ENCODE measurements around the gene MTHFR.
"Not testable (repeated sequence)": the region's sequence is repeated elsewhere in the genome, so short reads cannot be mapped to it uniquely, and the experiment has no call there.

MTHFR gene

DNA sequence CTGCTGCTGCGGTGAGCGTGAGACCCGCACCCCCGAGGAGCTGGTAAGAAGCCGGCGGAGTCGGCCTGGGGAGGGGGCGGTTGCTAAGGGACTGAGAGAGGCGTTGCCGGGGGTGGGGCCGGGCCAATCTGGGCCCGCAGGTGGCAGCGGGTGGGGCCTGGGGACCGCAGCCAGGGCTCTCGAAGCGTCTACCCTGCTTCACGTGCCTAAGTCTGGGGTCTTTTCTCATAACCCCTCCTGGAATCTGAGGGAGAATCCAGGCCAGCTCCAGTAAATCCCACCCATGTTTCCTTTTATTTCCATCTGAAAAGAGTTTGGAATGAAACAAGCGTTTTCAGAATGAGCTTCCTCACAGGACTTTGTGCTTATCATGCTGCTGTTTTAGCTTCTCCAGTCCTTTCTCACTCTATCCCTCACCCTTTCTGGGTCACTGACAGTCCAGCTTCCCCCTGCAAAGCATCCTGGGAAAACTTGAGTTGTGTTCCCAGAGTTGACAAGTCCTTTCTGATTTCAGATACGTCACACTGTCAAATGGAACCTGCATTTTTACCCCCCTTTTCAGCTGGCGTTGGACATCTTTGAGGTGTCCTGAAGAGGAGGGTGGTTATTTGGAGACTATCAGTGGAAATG lies 658 bp upstream of the MTHFR start:
- peak overlapping the region; percentile 92 for H3K27ac Mint-ChIP-seq
- H3K27me3 Mint-ChIP-seq = no peaks in the 10 kb centered on the region
- ATAC-seq = peak; percentile 82
- H3K36me3 Mint-ChIP-seq = peaks cover 57% of the 10 kb centered on the region
- peak overlapping the region; percentile 87 for H3K4me3 Mint-ChIP-seq
- H3K4me1 Mint-ChIP-seq = peaks cover 65% of the 10 kb centered on the region
- H3K9me3 Mint-ChIP-seq = no peaks in the 10 kb centered on the region

DNA sequence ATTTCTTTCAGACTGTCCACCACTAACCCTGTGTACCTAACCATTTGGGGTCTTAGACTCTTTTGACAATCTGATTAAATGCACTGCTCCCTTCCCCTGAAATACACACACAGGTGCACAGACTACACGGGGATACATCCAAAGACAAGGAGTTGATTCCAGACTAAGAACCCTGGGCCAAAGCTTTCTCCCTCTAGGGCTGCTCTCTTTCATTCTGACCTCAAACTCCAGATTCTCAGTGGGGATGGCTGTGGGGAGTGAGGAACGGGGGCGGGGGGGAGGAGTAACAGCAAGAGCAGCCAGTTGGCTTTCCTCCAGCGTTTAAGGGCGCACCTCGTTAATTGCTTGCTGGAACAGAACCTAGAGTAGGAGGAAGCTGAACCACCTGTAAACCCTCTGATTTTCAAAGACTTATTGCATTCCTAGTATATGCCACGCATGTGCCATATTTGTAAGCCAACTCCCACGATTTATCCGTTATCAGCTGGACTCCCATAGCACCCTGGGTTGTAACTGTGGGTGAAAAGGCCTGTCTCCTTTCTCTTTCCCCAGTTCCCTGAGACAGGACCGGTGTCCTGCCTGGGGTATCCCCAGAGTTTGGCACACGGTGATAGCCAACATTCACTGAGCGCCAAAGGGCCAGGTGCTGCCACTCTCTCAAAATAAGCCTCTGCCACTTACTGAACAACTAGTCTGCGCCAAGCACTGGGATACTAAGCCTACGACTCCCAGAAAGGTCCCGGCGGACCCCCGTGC lies 920 bp downstream of the MTHFR start:
- Mint-ChIP-seq H3K36me3 (peaks cover 60% of the 10 kb centered on the region), H3K27ac (peak overlapping the region; percentile 92), H3K4me1 (peaks cover 66% of the 10 kb centered on the region), H3K9me3 (no peaks in the 10 kb centered on the region), H3K27me3 (no peaks in the 10 kb centered on the region), H3K4me3 (peak overlapping the region; percentile 87)
- ATAC-seq = no peak

- peak overlapping the region; percentile 92 for H3K27ac Mint-ChIP-seq
- peak overlapping the region; percentile 87 for H3K4me3 Mint-ChIP-seq
- H3K4me1 Mint-ChIP-seq = peaks cover 60% of the 10 kb centered on the region
- H3K27me3 Mint-ChIP-seq, ATAC-seq, H3K9me3 Mint-ChIP-seq: not testable (repeated sequence)
- H3K36me3 Mint-ChIP-seq = peaks cover 60% of the 10 kb centered on the region
Observed at GRCh38 chr1:11803924-11804665, 1.7 kb downstream of the MTHFR start.

DNA sequence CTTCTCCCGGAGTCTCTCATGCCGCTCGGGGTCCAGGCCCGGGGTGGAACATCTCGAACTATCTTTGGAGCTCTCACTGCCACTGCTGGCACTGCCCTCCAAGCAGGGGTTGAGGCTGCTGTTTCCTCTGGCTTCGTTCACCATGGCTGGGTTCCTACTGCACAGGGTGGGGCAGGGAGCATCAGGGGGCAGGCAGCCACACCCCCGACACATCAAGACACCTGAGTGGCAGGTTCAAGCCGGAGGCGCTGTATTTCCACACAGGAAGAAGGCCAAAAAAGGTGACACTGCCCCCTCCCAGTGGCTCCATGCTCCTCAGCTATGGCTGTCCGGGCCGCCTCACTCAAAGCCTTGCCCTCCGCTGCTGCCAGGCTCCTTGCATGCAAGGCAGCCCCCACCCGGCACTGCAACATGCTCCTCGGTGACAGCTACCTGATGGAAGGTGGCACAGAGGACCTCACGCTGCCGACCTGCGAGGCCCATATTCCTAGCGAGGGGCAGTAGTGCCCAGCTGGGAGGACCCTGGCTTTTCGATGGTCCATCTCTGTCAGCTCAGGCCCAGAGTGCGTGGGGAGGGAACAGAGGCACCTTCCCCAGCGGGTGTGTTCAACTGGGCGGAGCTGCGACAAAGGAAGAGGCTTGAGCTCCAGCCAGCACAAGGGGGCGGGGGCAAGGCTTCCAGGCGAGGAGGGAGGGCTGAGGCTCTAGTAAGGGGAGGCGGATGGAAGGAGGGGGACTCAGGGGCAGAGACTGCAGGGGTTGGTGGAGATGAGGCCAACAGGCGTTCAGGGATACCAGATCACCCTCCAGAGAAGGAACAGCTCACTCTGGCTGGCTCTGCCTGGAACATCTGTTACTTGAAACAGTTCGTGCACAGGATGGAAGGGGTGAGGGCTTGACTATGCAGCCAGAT lies 2.5 kb downstream of the MTHFR start:
- Mint-ChIP-seq H3K27me3 (no peaks in the 10 kb centered on the region), H3K36me3 (peaks cover 54% of the 10 kb centered on the region), H3K4me1 (peaks cover 51% of the 10 kb centered on the region), H3K27ac (peak overlapping the region; percentile 92), H3K9me3 (no peaks in the 10 kb centered on the region), H3K4me3 (peak overlapping the region; percentile 87)
- peak; percentile 47 for ATAC-seq

DNA sequence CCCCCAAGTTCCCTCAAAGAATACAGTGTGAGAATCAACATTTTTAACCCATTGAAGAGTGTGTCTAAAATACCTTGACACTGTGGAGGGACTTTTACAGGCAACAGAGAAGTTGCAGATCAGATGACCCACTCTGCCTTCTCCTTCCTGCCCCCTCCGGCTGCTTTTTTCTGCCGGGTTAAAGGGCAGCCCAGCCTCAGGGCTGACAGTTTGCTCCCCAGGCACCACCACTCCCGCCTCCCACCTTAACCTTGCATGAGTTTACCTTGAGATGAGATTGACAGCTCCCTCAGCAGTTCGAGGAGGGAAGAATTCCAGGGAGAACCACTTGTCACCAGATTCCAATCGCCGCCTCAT lies 3.2 kb downstream of the MTHFR start:
- Mint-ChIP-seq H3K36me3 (peaks cover 48% of the 10 kb centered on the region), H3K27ac (peak overlapping the region; percentile 92), H3K4me3 (peak overlapping the region; percentile 87), H3K27me3 (no peaks in the 10 kb centered on the region), H3K4me1 (peaks cover 45% of the 10 kb centered on the region), H3K9me3 (no peaks in the 10 kb centered on the region)
- no peak for ATAC-seq

GRCh38 chr1:11800756-11801433 lies 4.9 kb downstream of the MTHFR start:
- no peak for ATAC-seq
- Mint-ChIP-seq H3K27me3 (no peaks in the 10 kb centered on the region), H3K27ac (no peak overlapping the region), H3K36me3 (peaks cover 54% of the 10 kb centered on the region), H3K4me3 (no peak overlapping the region), H3K9me3 (no peaks in the 10 kb centered on the region), H3K4me1 (peaks cover 46% of the 10 kb centered on the region)

DNA sequence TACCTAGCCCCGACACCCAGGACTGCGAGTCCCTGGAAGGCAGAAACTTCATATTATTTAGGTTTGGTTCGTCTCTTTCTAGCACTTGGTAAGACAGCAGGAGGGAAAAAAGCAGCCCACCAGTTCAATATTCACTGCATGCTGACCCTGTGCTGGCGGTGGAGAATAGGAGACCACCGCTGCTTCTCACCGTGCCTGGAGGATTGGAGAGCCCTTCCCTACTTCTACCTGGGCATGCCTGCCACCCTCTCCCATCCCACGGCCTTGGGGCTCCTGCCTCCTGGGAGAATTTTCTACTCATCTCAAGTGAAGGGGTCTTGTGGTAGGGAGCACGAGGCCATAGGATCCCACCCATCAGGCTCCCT lies 5.4 kb downstream of the MTHFR start:
- peaks cover 59% of the 10 kb centered on the region for H3K36me3 Mint-ChIP-seq
- no peaks in the 10 kb centered on the region for H3K9me3 Mint-ChIP-seq
- H3K4me3 Mint-ChIP-seq = no peak overlapping the region
- H3K27me3 Mint-ChIP-seq = no peaks in the 10 kb centered on the region
- H3K27ac Mint-ChIP-seq = no peak overlapping the region
- ATAC-seq = no peak
- peaks cover 46% of the 10 kb centered on the region for H3K4me1 Mint-ChIP-seq

- peaks cover 64% of the 10 kb centered on the region for H3K36me3 Mint-ChIP-seq
- H3K4me1 Mint-ChIP-seq = peaks cover 42% of the 10 kb centered on the region
- H3K27ac Mint-ChIP-seq = no peak overlapping the region
- H3K27me3 Mint-ChIP-seq = no peaks in the 10 kb centered on the region
- no peaks in the 10 kb centered on the region for H3K9me3 Mint-ChIP-seq
- ATAC-seq = no peak
- H3K4me3 Mint-ChIP-seq = no peak overlapping the region
Observed at GRCh38 chr1:11799896-11800295, 5.9 kb downstream of the MTHFR start.

- ATAC-seq = no peak
- Mint-ChIP-seq H3K36me3 (peaks cover 71% of the 10 kb centered on the region), H3K27ac (no peak overlapping the region), H3K9me3 (no peaks in the 10 kb centered on the region), H3K4me3 (no peak overlapping the region), H3K27me3 (no peaks in the 10 kb centered on the region), H3K4me1 (peaks cover 34% of the 10 kb centered on the region)
Observed at GRCh38 chr1:11799099-11799498, 6.7 kb downstream of the MTHFR start.

DNA sequence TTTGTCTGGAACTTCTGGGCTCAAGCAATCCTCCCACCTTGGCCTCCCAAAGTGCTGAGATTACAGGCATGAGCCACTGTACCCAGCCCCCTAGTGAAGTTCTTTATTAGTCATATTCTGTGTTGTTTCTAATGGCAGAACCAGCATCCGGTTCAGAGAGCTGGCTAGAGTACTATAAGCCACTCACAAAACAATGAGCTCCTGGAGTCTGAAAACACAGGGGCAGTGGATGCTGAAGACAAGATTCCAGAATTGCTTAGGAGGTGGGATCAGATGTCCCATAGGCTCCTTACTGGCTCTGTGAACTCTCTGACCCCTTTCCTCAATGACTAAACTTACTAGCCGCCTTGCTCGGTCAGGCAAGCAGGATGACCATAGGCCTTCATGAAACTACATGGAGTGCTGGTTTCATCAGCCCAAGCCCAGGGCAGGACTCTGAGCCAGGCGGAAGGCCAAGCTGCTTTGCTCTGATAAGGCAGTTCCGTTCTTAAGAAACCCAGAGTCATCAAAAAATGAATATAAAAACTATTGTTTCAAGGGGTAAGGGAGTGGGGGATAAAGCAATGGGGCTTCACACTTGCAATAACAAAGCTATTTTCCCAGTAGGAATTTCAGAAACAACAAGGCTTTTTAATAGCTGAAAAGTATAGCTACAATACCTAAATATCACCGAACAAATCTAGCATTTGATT lies 8.1 kb downstream of the MTHFR start:
- peaks cover 20% of the 10 kb centered on the region for H3K4me1 Mint-ChIP-seq
- no peaks in the 10 kb centered on the region for H3K27me3 Mint-ChIP-seq
- H3K9me3 Mint-ChIP-seq = no peaks in the 10 kb centered on the region
- peaks cover 68% of the 10 kb centered on the region for H3K36me3 Mint-ChIP-seq
- H3K4me3 Mint-ChIP-seq = no peak overlapping the region
- no peak for ATAC-seq
- H3K27ac Mint-ChIP-seq = no peak overlapping the region

DNA sequence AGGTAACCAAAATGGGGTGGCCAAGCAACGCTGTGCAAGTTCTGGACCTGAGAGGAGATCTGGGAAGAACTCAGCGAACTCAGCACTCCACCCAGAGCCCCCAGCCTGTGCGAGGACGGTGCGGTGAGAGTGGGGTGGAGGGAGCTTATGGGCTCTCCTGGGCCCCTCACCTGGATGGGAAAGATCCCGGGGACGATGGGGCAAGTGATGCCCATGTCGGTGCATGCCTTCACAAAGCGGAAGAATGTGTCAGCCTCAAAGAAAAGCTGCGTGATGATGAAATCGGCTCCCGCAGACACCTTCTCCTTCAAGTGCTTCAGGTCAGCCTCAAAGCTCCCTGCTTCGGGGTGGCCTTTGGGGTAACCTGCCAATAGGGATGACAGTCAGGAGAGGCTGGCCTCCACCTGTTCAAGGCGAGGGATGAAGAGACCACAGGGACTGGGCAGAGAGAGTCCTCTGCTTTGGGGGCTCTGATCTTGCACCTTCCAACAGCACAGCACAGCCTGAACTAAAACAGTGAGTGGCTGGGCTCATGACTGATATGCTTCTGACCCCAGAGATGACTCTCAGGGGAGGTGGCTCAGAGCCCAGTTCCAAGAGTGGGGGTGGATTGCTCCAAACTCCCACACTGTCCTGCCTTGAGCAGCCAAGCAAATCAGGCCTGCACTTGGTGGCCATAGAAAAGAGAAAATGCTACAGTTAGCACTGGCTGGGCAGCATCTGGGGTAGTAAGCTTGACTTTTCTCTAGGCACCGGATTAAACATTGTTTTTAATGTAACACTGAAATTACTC lies 9.5 kb downstream of the MTHFR start:
- Mint-ChIP-seq H3K9me3 (no peaks in the 10 kb centered on the region), H3K27ac (no peak overlapping the region), H3K27me3 (no peaks in the 10 kb centered on the region), H3K4me3 (no peak overlapping the region), H3K36me3 (peaks cover 68% of the 10 kb centered on the region), H3K4me1 (peaks cover 20% of the 10 kb centered on the region)
- ATAC-seq = peak; percentile 64

- no peak overlapping the region for H3K27ac Mint-ChIP-seq
Observed at GRCh38 chr1:11795238-11795890, 10.4 kb downstream of the MTHFR start.

More at GRCh38 chr1:11795238-11795890, 10.4 kb downstream of the MTHFR start:
- H3K27me3 Mint-ChIP-seq = no peaks in the 10 kb centered on the region
- H3K4me1 Mint-ChIP-seq = peaks cover 27% of the 10 kb centered on the region
- peaks cover 67% of the 10 kb centered on the region for H3K36me3 Mint-ChIP-seq
- no peak overlapping the region for H3K4me3 Mint-ChIP-seq
- H3K9me3 Mint-ChIP-seq = no peaks in the 10 kb centered on the region
- no peak for ATAC-seq
